ENCODE measurements around the gene ZNF605.
"Not testable (repeated sequence)": the region's sequence is repeated elsewhere in the genome, so short reads cannot be mapped to it uniquely, and the experiment has no call there.

Gene ZNF605

DNA sequence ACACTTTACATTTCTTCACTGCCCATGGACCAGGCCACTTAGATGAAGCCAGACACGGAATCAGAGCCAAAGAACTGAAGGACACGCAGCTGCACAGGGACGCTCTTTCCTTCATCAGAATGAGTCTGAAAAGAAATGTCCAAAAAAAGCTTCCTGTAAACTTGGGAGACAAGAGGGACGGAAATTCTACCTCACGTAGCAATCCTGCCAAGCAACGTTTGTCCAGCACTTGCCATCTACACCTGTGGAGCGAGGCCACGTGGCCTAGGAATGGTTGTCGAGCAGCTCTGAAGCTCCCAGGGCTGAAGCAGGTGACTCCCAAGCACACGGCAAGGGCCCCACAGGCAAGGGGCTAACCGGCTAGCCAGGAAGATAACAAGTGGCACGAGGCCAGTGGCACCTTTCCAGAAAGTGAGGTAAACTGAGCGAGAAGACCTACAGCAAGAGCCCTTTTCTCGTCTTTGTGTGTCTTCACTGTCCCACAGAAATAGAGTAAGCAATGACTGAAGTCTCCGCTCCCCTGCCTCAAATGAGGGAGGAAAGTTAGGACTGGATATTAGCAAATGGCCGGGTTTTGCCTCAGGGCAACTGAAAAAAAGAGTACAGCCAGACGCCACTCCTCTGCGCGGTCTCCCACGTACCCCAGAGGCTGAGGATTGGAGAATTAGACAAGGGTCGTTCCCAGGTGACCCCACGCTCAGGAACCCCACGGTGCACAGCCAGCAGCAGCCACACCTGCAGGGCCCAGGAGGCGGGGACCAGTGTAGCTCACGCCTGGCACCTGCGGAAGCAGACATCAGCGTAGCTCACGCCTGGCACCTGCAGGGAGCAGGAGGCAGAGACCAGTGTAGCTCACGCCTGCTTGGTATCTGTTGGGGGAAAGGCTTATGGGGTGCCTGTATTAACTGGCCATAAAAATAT lies 7.7 kb downstream of the ZNF605 start:
- no peak for DNase-seq

DNA sequence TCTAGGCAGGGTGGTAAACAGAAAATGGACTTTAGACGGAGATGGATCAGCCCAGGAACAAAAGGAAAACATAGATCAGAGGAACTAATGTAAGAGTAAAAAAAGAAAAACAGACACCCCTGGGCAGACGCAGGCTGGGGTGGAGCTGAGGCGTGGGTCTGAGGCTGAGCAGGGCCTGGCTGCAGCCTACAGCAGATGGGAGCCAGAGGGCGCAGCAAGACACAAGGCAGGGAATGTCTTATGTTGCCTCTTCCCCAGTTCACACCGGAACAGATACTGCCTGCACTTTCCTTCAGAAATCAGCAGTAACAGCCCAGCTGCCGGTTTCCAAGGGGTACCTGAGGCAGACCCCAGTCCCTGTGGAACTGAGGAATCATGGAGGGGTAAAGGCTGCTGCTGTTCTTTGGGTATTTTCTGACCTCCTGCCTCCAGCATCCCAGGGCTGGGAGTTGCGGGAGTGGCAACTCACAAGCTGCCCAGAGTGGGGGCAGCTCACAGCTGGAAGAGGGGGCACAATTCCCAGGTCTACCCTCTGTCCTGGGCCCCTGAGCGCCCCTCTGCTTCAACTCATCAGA lies 9.8 kb downstream of the ZNF605 start:
- no peak for DNase-seq

DNA sequence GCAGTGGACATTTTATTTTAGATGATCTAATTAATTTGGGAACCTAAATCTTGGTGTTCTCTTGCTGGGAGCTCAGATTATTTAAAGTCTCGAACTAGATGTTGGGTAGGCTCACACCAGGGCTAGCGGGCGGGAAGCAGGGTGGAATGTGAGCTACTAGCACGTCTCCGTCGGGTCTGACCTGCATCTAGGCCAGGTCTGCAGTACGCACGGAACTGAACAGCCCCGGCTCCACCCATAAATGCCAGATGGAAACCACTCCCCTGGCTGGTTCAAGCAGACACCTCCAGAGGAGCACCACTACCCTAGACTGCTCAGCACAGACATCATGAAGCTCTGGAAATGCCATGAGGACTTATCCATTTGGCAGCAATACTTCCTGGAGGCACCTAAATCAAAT lies 10.3 kb downstream of the ZNF605 start:
- no peak for DNase-seq

DNA sequence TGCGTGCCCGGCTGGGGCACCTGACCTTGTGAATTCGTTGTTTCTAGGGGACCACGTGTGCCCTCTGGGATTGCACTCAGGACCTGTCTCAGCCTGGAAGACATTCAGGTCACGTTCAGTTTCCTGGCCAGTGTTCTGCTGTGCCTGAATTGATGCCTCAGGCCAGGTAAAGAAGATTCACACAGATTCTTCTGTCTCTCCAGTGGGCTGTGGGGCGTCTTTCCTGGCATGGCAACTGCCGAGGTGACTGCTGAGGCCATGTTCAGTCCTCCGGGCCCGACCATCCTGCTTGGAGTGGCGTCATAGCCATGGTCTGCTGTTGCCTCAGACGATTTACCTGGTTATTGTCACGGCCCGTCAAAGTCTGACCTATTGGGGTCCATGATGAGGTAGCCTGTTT lies 13.5 kb downstream of the ZNF605 start:
- no peak for DNase-seq

DNA sequence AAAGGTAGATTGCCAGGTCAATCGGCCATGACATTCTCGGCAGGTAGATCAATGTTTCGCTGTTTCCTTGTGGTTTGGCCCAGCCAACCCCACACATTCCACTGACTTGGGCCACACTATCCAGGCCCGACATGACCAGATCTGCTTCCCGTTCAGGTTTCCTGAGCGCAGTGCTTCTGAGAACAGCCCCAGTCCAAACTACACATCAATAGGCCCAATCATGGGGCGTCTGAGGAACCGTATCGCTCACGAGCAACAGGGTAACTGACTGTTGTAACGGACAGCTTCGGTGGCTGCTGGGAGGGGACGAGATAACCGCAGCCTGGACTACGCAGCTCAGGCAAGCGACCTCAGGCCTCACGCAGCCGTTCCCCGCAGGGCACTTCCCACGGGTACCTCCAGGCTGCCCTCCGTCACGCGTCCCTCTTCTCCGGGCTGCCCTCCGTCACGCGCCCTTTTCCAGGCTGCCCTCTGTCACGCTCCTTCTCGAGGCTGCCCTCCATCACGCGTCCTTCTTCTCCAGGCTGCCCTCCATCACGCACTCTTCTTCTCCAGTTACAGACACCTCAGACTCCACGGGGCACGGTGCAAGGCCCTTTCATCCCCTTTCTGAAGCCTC lies 14.7 kb downstream of the ZNF605 start:
- DNase-seq: no peak

DNA sequence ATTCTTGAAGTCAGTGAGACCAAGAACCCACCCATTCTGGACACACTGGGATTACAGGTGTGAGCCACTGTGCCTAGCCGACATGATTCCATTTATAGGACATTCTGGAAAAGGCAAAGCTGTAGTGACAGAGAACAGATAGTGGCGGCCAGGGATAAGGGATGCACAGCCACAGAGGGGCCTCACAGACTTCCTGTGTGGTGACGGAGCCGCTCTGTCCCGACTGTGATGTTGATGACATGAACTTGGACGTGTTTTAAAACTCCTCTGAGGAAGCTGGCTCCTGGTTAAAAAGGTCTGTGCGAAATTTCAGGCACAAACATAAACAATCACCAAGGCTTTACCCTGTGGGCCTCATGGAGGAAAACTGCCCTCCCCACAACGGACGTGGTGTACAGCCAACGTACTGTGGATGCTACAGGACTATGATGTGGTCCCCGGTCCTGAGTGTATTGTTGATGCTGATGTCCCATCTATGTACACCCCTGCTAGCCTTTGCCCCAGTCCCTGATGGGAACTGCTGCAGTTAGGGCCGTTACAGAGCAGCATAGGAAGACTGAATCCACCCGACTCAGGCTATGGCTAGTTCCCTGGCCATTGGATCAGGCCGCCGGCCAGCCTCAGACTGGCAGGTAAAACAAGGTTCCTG lies 15.9 kb downstream of the ZNF605 start:
- DNase-seq: no peak

DNA sequence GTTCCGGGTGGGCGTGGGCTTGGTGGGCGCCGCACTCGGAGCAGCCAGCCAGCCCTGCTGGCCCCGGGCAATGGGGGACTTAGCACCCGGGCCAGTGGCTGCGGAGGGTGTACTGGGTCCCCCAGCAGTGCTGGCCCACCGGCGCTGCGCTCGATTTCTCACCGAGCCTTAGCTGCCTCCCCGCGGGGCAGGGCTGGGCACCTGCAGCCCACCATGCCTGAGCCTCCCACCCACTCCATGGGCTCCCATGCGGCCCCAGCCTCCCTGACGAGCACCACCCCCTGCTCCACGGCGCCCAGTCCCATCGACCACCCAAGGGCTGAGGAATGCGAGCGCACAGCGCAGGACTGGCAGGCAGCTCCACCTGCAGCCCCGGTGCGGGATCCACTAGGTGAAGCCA lies 17.3 kb downstream of the ZNF605 start:
- not testable (repeated sequence) for DNase-seq

DNA sequence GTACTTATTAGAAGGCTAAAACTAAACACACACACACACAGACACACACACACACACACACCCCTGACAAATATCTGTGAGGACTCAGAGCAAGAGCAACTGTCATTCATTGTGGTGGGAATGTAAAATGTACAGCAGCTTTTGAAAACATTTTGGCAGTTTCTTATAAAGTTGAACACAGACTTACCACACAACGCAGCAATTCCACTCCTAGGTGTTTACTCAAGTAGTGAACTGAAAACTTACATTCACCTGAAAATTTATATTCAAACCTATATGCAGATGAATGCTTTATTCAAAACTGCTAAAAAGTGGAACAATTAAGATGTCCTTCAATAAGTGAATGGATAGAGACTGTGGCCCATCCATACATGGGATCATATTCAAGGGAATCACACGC lies 18.6 kb downstream of the ZNF605 start:
- DNase-seq: no peak

DNA sequence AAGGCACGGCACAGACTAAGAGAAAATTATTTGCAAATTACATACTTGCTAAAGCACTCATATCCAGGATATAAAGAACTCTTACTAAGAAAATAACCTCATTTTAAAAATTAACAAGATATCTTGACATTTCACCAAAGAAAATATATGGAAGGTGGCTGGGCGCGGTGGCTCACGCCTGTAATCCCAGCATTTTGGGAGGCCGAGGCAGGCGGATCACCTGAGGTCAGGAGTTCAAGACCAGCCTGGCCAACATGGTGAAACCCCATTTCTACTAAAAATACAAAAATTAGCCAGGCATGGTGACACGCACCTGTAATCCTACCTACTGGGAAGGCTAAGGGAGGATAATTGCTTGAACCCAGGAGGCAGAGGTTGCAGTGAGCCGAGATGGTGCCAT lies 19.2 kb downstream of the ZNF605 start:
- DNase-seq: not testable (repeated sequence)

DNA sequence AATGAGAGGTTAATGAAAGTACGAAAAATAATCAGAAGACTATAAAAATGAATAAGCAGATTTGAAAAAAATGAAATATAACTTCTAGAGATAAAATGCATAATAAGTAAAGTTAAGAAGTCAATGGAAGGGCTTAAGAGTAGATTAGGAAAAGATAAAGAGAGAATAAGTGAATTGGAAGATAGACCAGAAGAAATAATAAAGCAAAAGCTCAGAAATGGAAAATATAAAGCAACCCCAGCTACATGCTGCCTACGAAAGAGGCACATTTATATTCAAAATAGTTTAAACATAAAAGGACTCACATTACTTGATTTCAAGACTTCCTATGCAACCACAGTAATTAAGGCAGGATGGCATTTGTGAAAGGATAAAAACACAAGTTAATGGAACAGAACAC lies 19.9 kb downstream of the ZNF605 start:
- no peak for DNase-seq

DNA sequence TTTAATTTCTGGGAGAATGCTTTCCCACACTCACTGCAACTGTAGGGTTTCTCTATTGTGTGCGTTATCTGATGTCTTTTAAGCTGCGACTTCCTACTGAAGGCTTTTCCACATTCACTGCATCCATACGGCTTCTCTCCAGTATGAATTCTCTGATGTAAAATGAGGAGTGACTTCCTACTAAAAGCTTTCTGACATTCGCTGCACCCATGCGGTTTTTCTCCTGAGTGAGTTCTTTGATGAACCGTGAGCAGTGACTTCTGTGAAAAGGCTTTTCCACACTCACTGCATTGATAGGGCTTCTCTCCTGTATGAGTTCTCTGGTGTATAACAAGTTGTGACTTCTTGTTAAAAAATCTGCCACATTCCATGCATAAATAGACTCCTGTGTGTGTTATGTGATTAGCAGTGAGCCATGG lies 29.7 kb downstream of the ZNF605 start:
- DNase-seq: no peak

DNA sequence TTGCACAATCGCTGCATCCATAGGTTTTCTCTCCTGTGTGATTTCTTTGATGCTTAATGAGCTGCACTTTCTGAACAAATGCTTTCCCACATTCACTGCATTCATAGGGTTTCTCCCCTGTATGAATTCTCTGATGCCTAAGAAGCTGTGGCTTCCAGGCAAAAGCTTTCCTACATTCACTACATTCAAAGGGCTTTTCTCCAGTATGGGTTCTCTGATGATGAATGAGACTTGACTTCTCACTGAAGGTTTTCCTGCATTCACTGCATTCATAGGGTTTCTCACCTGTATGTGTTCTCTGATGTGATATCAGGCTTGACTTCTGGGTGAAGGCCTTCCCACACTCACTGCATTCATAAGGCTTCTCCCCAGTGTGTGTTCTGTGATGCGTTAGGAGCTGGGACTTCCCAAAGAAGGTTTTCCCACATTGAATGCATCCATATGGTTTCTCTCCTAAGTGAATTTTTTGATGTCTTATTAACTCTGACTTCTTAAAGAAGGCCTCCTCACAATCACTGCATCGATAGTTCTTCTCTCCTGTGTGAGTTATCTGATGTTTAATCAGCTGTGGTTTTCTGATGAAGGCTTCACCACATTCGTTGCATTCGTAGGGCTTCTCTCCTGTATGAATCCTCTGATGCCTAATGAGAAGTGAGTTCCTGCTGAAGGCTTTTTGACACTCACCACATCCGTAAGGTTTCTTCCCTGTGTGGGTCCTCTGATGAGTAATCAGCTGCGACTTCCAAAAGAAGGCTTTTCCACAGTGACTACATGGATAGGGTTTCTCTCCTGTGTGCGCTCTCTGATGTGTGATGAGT lies 30.3 kb downstream of the ZNF605 start:
- no peak for DNase-seq

DNA sequence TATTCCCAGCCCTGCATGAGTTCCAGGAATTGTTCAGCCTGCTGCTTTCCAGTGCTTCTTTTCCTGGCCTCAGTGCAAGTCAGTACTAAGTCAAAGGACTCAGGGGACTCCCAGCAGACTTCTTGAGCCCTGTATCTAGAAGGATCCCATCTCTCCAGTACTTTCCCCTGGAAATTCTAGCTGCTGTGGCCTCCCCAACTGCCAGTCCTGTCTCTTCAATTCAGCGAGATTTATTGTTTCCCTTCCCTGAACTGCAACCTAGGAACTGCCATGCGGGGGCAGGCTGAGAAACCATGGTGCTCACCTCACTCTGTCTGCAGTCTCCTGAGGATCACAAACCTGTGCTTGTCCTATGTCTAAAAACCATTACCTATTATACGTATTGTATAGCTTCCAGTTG lies 31.8 kb downstream of the ZNF605 start:
- no peak for DNase-seq

DNA sequence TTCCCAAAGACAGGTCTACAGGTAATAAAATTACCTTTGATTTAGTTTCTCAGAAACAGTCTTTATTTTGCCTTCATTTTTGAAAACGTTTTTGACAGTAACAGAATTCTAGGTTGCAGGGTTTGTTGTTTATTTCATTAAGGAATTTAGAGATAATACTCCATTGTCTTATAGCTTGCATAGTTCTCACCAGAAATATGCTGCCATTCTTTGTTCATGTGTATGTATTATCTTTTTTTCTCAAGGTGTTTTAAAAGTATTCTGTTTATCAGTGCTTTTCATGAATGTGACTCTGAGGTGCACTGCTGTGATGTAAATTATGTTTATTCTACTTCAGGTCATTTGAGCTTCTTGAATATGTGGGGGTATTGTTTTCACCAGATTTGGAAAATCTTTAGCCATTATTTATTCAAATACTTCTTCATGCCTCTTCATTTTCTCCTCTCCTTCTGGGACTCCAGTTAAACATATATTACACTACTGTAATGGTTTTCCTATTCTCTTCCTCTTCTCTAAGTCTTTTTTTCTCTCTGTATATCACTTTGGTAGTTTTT lies 32.7 kb downstream of the ZNF605 start:
- no peak for DNase-seq

DNA sequence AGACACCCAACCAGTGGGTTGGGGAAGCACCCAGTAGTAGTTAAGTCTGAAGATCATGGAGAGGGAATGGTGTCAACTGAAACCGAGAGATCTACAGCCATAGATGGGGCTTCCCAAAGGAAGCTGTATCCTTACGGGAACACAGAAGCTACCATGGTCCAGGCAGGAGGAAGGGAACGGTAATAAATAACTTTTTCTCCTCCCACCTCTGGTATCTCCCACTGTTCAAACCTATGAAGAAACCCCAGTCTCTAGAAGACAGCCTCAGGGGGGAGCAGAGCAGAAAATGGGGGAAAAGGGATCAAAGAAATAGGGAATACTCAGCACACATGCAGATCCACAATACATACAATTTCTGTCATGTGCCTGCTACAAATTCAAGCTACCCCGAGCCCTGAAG lies 33.4 kb downstream of the ZNF605 start:
- DNase-seq: no peak

DNA sequence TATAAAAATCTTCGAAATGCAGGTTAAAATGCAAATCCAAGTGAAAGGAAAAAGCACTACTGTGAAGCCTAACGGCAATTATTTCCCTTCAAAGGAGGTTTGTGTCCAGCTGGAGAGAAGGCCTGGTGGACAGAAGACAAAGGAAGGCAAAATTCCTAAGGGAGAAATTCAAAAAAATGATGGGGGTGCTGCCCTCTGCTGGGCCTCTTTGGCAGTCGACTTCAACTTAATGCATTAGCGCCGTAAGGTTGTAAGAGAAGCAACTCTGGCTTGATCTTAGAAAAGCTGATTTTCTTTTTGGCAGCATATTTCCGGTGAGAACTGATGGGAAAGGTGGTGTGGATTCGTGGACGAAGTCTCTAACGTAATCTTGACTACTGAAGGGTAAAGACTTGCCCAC lies 34.4 kb downstream of the ZNF605 start:
- no peak for DNase-seq

DNA sequence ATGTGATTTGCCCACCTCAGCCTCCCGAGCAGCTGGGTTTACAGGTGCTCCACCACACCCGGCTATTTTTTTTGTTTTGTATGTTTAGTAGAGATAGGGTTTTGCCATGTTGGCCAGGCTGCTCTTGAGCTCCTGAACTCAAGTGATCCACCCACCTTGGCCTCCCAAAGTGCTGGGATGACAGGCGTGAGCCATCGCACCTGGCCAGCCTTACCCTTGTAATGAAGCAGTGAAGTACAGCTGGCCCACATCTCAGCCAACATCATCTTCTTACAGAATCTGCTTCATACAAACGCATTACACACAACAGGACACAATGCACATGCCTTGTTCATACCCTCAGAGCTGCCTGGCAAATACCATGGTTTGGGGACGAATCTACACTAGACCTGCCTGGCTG lies 37.4 kb downstream of the ZNF605 start:
- DNase-seq: no peak

DNA sequence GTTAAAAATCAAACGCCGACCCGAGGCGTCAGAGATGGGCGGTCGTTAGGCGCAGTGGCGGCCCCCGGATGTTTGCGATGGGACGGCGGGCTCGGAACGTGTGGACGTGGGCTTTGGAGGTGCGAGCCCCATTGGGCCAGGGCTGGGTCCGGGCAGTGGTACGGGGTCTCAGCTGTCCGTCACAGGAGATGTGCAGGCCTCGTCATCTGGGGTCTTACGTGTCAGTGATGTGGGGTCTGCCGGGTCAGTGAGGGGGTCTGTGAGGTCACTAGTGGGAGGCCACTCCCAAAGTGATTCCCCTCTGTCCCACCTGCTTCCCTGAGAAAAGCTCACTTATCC lies 47.1 kb downstream of the ZNF605 start:
- no peak for DNase-seq

DNA sequence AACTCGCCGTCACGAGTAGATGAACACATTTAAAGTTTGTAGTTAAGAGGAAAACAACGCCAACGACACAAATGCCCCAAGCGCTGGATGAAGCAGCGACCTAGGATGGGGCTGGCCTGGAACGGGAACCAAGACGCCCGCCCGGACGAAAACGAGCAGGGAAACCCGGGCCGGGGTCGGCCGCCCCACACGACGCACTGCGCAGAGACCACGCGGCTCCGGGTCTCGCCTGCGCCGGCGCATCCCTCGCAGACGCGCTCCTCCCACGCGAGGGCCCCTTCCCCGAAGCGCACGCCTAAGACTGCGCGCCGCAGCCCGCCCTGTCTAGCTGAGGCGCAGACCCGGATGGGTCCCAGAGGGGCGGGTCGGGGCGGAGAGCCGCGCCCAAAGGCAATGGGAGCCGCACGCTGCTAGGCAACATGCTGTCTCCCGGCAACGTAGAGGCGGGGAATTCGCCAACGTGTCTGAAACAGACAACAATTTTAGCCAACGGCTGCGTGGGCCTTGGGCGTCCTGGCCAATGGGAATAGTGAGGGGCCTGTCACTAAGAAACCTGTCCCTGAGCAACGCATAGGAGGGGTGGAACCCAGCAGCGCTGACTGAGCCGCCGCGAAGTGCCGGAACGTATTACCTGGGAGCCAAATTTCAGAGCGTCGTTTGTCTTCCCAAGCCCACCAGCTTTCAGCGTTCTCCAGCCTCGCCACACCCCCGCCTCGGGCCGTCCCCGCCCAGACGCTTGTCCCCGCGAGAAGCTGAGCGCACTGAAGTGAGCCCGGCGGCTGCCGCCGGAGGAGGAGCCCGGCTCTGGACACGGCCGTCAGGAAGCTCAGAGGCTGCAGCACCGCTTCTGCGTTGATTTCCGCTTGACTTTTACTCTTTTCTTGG lies 47.7 kb downstream of the ZNF605 start:
- peak; percentile 98 for DNase-seq

DNA sequence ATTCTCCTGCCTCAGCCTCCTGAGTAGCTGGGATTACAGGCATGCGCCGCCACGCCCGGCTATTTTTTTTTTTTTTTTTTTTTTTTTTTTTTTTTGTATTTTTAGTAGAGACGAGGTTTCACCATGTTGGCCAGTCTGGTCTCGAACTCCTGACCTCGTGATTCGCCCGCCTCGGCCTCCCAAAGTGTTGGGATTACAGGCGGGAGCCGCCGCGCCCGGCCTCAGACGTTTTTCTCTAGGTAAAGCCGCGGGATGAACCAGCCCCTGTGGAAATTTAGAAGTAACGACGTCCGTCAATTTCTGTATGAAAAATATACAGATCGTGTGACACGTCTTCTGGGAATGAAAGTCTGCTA lies 48.3 kb downstream of the ZNF605 start:
- not testable (repeated sequence) for DNase-seq

DNA sequence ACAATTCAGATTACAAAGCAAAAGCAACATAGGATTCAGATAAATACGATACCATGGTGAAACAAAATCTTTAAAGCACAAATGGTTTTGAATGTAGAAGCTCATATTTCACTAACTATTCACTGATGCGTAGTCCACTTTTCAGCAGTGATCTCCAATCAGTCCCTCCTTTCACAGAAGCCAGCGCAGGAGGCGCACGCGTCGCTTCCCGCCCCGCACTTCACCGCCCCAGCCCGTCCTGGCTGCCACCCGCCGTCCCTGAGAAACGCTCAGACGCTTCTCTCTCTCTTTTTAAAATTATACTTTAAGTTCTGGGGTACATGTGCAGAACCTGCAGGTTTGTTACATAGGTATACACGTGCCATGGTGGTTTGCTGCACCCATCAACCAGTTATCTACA lies 48.9 kb downstream of the ZNF605 start:
- DNase-seq: no peak

Data from EL (cell line).